HepG2 (cell line): Measurements from ENCODE around the gene TTC28. TPM values are rescaled to one million over a fixed set of nuclear protein-coding genes. Genes with fewer than 3 reads are reported as not detected.
A peak's percentile ranks its signal among the peaks of the same experiment; 100 is the strongest.

Experiments
- ATAC-seq: fragments of 200-7000 bp; cut with Tn5 transposase; 3 replicates; pipeline ENCODE4 v1.9.1; 2020; ENCODE audit warnings: mild to moderate bottlenecking, moderate library complexity
- BruUV-seq: library from RNA; stranded (reverse); fragments of 400-500 nt; replicated peaks from 2 replicates; lab custom pipeline; 2021; lab: Mats Ljungman, UMichigan
- CTCF ChIA-PET: fragments of 300-600 bp; formaldehyde crosslinking; extraction: SDS; loops from one replicate; lab custom pipeline; 2021; ENCODE audit warnings: low total read pairs, inconsistent platforms, low intra/inter-chr PET ratio; lab: Yijun Ruan, JAX
- POLR2A ChIA-PET: fragments of 350-600 bp; sonication (Branson Sonifier 250); formaldehyde crosslinking; loops from one replicate; lab custom pipeline; 2020; ENCODE audit warnings: antibody characterized with exemption, inconsistent platforms; lab: Yijun Ruan, JAX
- DNase-seq: peaks from one replicate; pipeline ENCODE4 v3.0.0-alpha.2; 2015; ENCODE audit warnings: low spot score
- FAIRE-seq: peaks from 3 replicates; lab custom pipeline; 2011; peaks lifted over from hg19 to GRCh38; lab: Jason Lieb, UNC
- H2AFZ ChIP-seq: one replicate; pipeline ENCODE4 v1.6.1; 2011; ENCODE audit warnings: low read length, inconsistent platforms
- H3K27ac ChIP-seq: fragments of 300-600 bp; 3 replicates; pipeline ENCODE4 v1.8.0; 2011; ENCODE audit warnings: mixed run types, mild to moderate bottlenecking, mixed read lengths, low read length, inconsistent platforms; ENCODE audit not compliant: insufficient read depth; ENCODE audit errors: extremely low read length
- H3K27me3 ChIP-seq, 2 experiments: fragments of 200-600 bp in 1 of 2; 2 replicates in 1 of 2; 3 replicates in 1 of 2; pipeline versions ENCODE4 v1.6.0 to v1.8.0; 2011; ENCODE audit warnings: low read length in 2 of 2, mild to moderate bottlenecking in 2 of 2, moderate library complexity in 2 of 2, inconsistent platforms in 1 of 2; ENCODE audit not compliant: insufficient read depth in 2 of 2, control insufficient read depth in 1 of 2
- H3K36me3 ChIP-seq, 2 experiments: fragments of 200-600 bp in 1 of 2; replicated peaks in 1 of 2; 2 replicates in 1 of 2; 3 replicates in 1 of 2; pipeline versions ENCODE4 v1.5.1 to v1.8.0; 2011; ENCODE audit warnings: low read length in 2 of 2, inconsistent platforms in 1 of 2; ENCODE audit not compliant: insufficient read depth in 2 of 2, control insufficient read depth in 1 of 2
- H3K4me1 ChIP-seq: 2 replicates; pipeline ENCODE4 v1.5.1; 2012; ENCODE audit warnings: low read length, inconsistent platforms; ENCODE audit not compliant: insufficient read depth
- H3K4me2 ChIP-seq: 2 replicates; pipeline ENCODE4 v1.6.0; 2011; ENCODE audit warnings: low read depth, low read length, inconsistent platforms
- H3K4me3 ChIP-seq, 3 experiments: fragments of 200-600 bp in 1 of 3; sonication (generic), shearing (Covaris generic) in 1 of 3; replicated peaks in 1 of 3; 2 replicates each; pipeline ENCODE4 v1.5.1; 2011 to 2016; ENCODE audit warnings: low read length in 3 of 3, inconsistent platforms in 2 of 3, low read depth in 2 of 3, mild to moderate bottlenecking in 2 of 3, control low read depth in 1 of 3, mixed read lengths in 1 of 3; ENCODE audit not compliant: insufficient read depth in 1 of 3
- H3K79me2 ChIP-seq: one replicate; pipeline ENCODE4 v1.6.1; 2011; ENCODE audit warnings: low read length, inconsistent platforms; ENCODE audit not compliant: insufficient read depth
- H3K9ac ChIP-seq: 2 replicates; pipeline ENCODE4 v1.6.0; 2011; ENCODE audit warnings: mild to moderate bottlenecking, low read depth, low read length, inconsistent platforms; ENCODE audit not compliant: insufficient read depth
- H3K9me3 ChIP-seq: 2 replicates; pipeline ENCODE4 v1.5.1; 2012; ENCODE audit warnings: mild to moderate bottlenecking, low read length
- H4K20me1 ChIP-seq: 2 replicates; pipeline ENCODE4 v1.6.0; 2011; ENCODE audit warnings: inconsistent platforms, mild to moderate bottlenecking, low read length, moderate library complexity; ENCODE audit not compliant: insufficient read depth
- CHD4 ChIP-seq: fragments of 200-600 bp; sonication (generic); IDR thresholded peaks from 2 replicates; pipeline ENCODE4 v1.7.0; 2017; ENCODE audit warnings: mild to moderate bottlenecking, low read length, borderline replicate concordance
- HIC2 ChIP-seq: sonication (generic); formaldehyde crosslinking; IDR thresholded peaks from 2 replicates; pipeline ENCODE4 v1.9.0; 2022; ENCODE audit warnings: low read depth, missing genetic modification reagents
- KAT2B ChIP-seq: fragments of 150-350 bp; IDR thresholded peaks from 2 replicates; pipeline ENCODE4 v1.6.1; 2014; ENCODE audit warnings: low read depth, low read length, borderline replicate concordance
- MTA1 ChIP-seq: sonication (generic); formaldehyde crosslinking; IDR thresholded peaks from 2 replicates; pipeline ENCODE4 v1.4.0; 2020; ENCODE audit warnings: missing genetic modification reagents, mild to moderate bottlenecking, borderline replicate concordance
- NCOA2 ChIP-seq: sonication (generic); formaldehyde crosslinking; IDR thresholded peaks from 2 replicates; pipeline ENCODE4 v1.8.0; 2022; ENCODE audit warnings: inconsistent platforms
- NKX3-1 ChIP-seq: sonication (generic); formaldehyde crosslinking; IDR thresholded peaks from 2 replicates; pipeline ENCODE4 v1.5.0; 2020; ENCODE audit warnings: missing genetic modification reagents
- POGZ ChIP-seq: sonication (generic); formaldehyde crosslinking; IDR thresholded peaks from 2 replicates; pipeline ENCODE4 v1.4.0; 2020; ENCODE audit warnings: mild to moderate bottlenecking, missing genetic modification reagents
- POLR2AphosphoS2 ChIP-seq: IDR thresholded peaks from 2 replicates; pipeline ENCODE4 v1.6.1; 2011; ENCODE audit warnings: low read depth, low read length, improper control_type of control experiment
- RXRB ChIP-seq: IDR thresholded peaks from 2 replicates; pipeline ENCODE4 v1.6.1; 2016; ENCODE audit warnings: borderline replicate concordance, missing genetic modification reagents, missing compliant biosample characterization
- SNAPC2 ChIP-seq: sonication (generic); formaldehyde crosslinking; IDR thresholded peaks from 2 replicates; pipeline ENCODE4 v1.8.1; 2022; ENCODE audit warnings: mild to moderate bottlenecking, missing genetic modification reagents
- STAT6 ChIP-seq: sonication (generic); formaldehyde crosslinking; IDR thresholded peaks from 2 replicates; pipeline ENCODE4 v1.4.0; 2020; ENCODE audit warnings: missing genetic modification reagents, mild to moderate bottlenecking, borderline replicate concordance
- TFDP1 ChIP-seq: IDR thresholded peaks from 2 replicates; pipeline ENCODE4 v1.6.1; 2016; ENCODE audit warnings: missing compliant biosample characterization, missing genetic modification reagents, borderline replicate concordance
- U2AF1 ChIP-seq: fragments of 200-400 bp; formaldehyde crosslinking; optimal IDR thresholded peaks from 2 replicates; pipeline ENCODE3; 2017; ENCODE audit warnings: mild to moderate bottlenecking, low read depth, low read length
- ZNF138 ChIP-seq: sonication (generic); formaldehyde crosslinking; IDR thresholded peaks from 2 replicates; pipeline ENCODE4 v1.5.0; 2020; ENCODE audit warnings: mild to moderate bottlenecking, low read depth, missing genetic modification reagents
- ZNF234 ChIP-seq: sonication (generic); formaldehyde crosslinking; conservative IDR thresholded peaks from 2 replicates; pipeline ENCODE4 v1.5.1; 2020; ENCODE audit warnings: mild to moderate bottlenecking, missing genetic modification reagents
- ZNF235 ChIP-seq: sonication (generic); formaldehyde crosslinking; IDR thresholded peaks from 2 replicates; pipeline ENCODE4 v1.8.1; 2023; ENCODE audit warnings: mild to moderate bottlenecking, missing genetic modification reagents, borderline replicate concordance
- ZNF761 ChIP-seq: sonication (generic); formaldehyde crosslinking; conservative IDR thresholded peaks from 2 replicates; pipeline ENCODE4 v1.4.0; 2020; ENCODE audit warnings: mild to moderate bottlenecking, missing genetic modification reagents
- WGBS: methylation state at CpG from one replicate; pipeline ENCODE4 v1.1.6; 2017; ENCODE audit warnings: low lambda C conversion rate; 5-methylcytosine and 5-hydroxymethylcytosine counted together
- in situ Hi-C: cut with HindIII; loops from 2 replicates; pipeline ENCODE4 v1.10.0; 2017; ENCODE audit warnings: low pct_unique_long_range_greater_than_20kb; ENCODE audit not compliant: extremely low pct_ligation_motif_present
- intact Hi-C: fragments of 100-400 bp; cut with micrococcal nuclease; formaldehyde crosslinking; loops from one replicate; pipeline ENCODE4 v1.10.0; 2022; ENCODE audit not compliant: unreplicated experiment
- polyA plus RNA-seq, 8 experiments: library from polyadenylated mRNA; depleted of rRNA in 3 of 8; stranded (reverse) in 7 of 8; unstranded in 1 of 8; fragments of >200 nt; fragmentation: Illumina TruSeq in 4 of 8; extraction: Trizol in 4 of 8; gene quantifications; 2 replicates each; pipeline versions ENCODE4 v1.2.1 to v1.2.3, GENCODE V29; 2011 to 2016; ENCODE audit warnings: low read depth in 4 of 8, missing spikeins in 1 of 8, mixed read lengths in 1 of 8; ENCODE audit not compliant: insufficient read depth in 1 of 8
- total RNA-seq, 5 experiments: library from RNA; depleted of rRNA; stranded (reverse); fragments of >200 nt; fragmentation: Illumina TruSeq; extraction: Trizol; gene quantifications; 2 replicates each; pipeline ENCODE4 v1.2.3, GENCODE V29; 2016; ENCODE audit warnings: low read depth in 1 of 5

The TTC28 gene
- total and polyA plus RNA-seq, 2 of the 13 experiments (the other 11 are each of a cell fraction or from before 2014, with no cell fraction given) = 4.2 to 13.1 TPM

DNA sequence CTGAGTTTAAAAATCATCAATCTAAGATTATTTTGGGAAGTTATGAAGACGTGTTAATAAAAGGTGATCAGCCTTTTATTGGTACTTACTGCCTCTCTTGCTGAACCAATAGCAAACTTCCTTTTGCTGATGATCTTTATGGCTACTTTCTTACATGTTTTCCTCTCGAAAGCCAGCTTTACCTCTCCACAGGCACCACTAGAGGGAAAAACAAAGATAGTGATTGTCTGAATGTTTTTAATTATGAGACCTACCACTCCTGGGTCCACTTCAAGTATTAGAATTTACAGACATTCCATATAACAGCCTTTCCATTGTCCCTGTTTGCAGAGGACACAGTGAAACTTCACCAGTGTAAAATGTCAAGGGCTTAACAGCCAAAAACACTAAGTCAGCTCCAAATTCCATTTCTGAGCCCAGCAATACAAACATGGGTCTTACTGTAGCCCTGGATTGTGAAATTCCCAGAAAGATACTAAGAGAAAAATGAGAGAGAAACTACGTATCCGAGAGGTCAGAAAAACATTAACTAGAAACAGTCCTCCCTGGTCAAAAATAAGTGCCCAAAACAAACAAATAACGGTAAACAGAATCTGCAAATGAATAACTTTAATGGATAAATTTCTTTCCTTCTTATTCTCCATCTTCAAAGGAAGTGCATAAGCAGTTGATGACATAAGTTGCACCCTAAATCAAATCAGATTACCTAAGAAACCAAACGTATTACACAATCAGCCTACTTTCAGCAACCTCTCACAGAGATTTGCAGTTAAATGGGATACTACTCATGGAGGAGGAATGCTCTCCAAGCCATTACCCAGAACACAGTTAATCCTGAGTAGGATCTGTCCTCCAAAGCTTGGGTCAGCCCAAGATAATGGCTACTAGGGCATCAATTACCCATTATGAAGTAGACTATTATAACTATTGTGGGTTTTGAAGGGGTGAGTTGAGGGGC lies 32.5 kb upstream of the TTC28 start (continued):
- TF ChIP-seq ZNF761 (0 out of 2 replicates have a peak, but pooled peaks have one; percentile 49), CHD4 (no peak; the same call in 1 of the 2 replicates), POGZ (CRISPR knock-in tag) (peak; percentile 39; the same call in 1 of the 2 replicates), ZNF234 (CRISPR knock-in tag) (no peak), ZNF235 (CRISPR knock-in tag) (no peak), ZNF138 (CRISPR knock-in tag) (no peak), POLR2AphosphoS2 (no peak), KAT2B (no peak), U2AF1 (no peak), RXRB (CRISPR knock-in tag) (0 out of 2 replicates have a peak, but pooled peaks have one; percentile 25), NKX3-1 (CRISPR knock-in tag) (no peak)

- H3K27me3 ChIP-seq = no peaks in the 10 kb centered on the region
- CTCF ChIA-PET = no interaction called here
- ATAC-seq (no peak), FAIRE-seq (no peak), DNase-seq (no peak)
- in situ Hi-C loops (no loop called here), intact Hi-C loops (no loop called here)
- no peak overlapping the region for H3K9ac ChIP-seq
- H3K79me2 ChIP-seq = no peaks in the 10 kb centered on the region
- peaks cover 4 to 22% of the 10 kb centered on the region in 2 experiments; a peak in 4 of 5 replicates for H3K36me3 ChIP-seq
- no peaks in the 10 kb centered on the region for H3K9me3 ChIP-seq
- no peaks in the 10 kb centered on the region for H4K20me1 ChIP-seq
- H3K4me3 ChIP-seq = peak overlapping the region in 1 of 3 experiments; percentile 20; a peak in 2 of 6 replicates
- H3K4me2 ChIP-seq = peak overlapping the region; percentile 61; the same call in 1 of the 2 replicates
- H3K4me1 ChIP-seq = peaks cover 33% of the 10 kb centered on the region
- TSS peak; percentile 59 for BruUV-seq
- POLR2A ChIA-PET = interaction anchor here (1.2 to 1.5 kb wide), 3 partner anchors 32 to 88 kb away, joined by 3 to 4 read pairs (median 4); partner anchors contain the start of genes CCDC117, TTC28 and XBP1
- no peak overlapping the region for H2AFZ ChIP-seq
- H3K27ac ChIP-seq = peak overlapping the region; percentile 72
- WGBS = 71% methylated on average over 2 of the region's 2 CpGs
- TF ChIP-seq SNAPC2 = no peak
- no peak for TF ChIP-seq STAT6 (CRISPR knock-in tag)
- TF ChIP-seq NCOA2 (CRISPR knock-in tag) = no peak
- TF ChIP-seq HIC2 (CRISPR knock-in tag) = no peak
- TF ChIP-seq TFDP1 = no peak
- TF ChIP-seq MTA1 (CRISPR knock-in tag) = no peak
These were observed 31.7 kb upstream of the TTC28 start for GRCh38 chr22:28711341-28711740.
